HG02571 (cell line): ENCODE measurements around the gene DIPK2A.

Source experiments
- ATAC-seq: cut with Tn5 transposase; IDR thresholded peaks from one replicate; pipeline ENCODE4 v1.9.1; 2021; ENCODE audit warnings: mild to moderate bottlenecking, moderate library complexity; ENCODE audit not compliant: unreplicated experiment

The DIPK2A gene

GRCh38 chr3:143973259-143974021, 1.8 kb downstream of the DIPK2A start:
- ATAC-seq = no peak

GRCh38 chr3:143974271-143975238, 2.9 kb downstream of the DIPK2A start:
- ATAC-seq = no peak

- no peak for ATAC-seq
These were observed 4.0 kb downstream of the DIPK2A start for GRCh38 chr3:143975554-143976152.

- no peak for ATAC-seq
These were observed 6.0 kb downstream of the DIPK2A start for GRCh38 chr3:143977341-143978262.

- no peak for ATAC-seq
These were observed 6.6 kb downstream of the DIPK2A start for GRCh38 chr3:143978263-143978631.

- no peak for ATAC-seq
These were observed 7.4 kb downstream of the DIPK2A start for GRCh38 chr3:143979041-143979440.

GRCh38 chr3:143979813-143980212, 8.2 kb downstream of the DIPK2A start:
- ATAC-seq = no peak

- no peak for ATAC-seq
These were observed 16.7 kb downstream of the DIPK2A start for GRCh38 chr3:143988306-143988705.

- ATAC-seq = no peak
These were observed 17.8 kb downstream of the DIPK2A start for GRCh38 chr3:143989461-143989860.

- ATAC-seq = no peak
These were observed 20.1 kb downstream of the DIPK2A start for GRCh38 chr3:143991713-143992112.

- ATAC-seq = no peak
These were observed 26.6 kb downstream of the DIPK2A start for GRCh38 chr3:143998266-143998665.

GRCh38 chr3:144003051-144003450, 31.4 kb downstream of the DIPK2A start:
- ATAC-seq = no peak

GRCh38 chr3:144010371-144010770, 38.7 kb downstream of the DIPK2A start:
- no peak for ATAC-seq

GRCh38 chr3:144011251-144011799, 39.7 kb downstream of the DIPK2A start:
- ATAC-seq = no peak

- ATAC-seq = no peak
These were observed 43.5 kb downstream of the DIPK2A start for GRCh38 chr3:144015133-144015532.

- no peak for ATAC-seq
These were observed 47.2 kb downstream of the DIPK2A start for GRCh38 chr3:144018776-144019175.
